GM12878 (cell line): ENCODE measurements around the gene TMEM127. TPM values are rescaled to one million over a fixed set of nuclear protein-coding genes. Genes with fewer than 3 reads are reported as not detected.

Experiments
- ASH2L ChIP-seq: fragments of 300-600, 200-600 bp; sonication (generic); IDR thresholded peaks from 2 replicates; pipeline ENCODE4 v1.6.1; 2017; ENCODE audit warnings: low read depth, mild to moderate bottlenecking, borderline replicate concordance
- ATF7 ChIP-seq: fragments of 450-650 bp; IDR thresholded peaks from 2 replicates; pipeline ENCODE4 v1.6.1; 2016; ENCODE audit warnings: low read depth, mild to moderate bottlenecking
- CBFB ChIP-seq: IDR thresholded peaks from 2 replicates; pipeline ENCODE4 v1.6.1; 2016; ENCODE audit warnings: antibody characterized with exemption, low read depth
- CHD2 ChIP-seq: IDR thresholded peaks from 2 replicates; pipeline ENCODE4 v1.6.1; 2011; ENCODE audit warnings: low read depth, low read length, improper control_type of control experiment, borderline replicate concordance
- CTCF ChIP-seq, 3 experiments: IDR thresholded peaks in 2 of 3; conservative IDR thresholded peaks in 1 of 3; 2 replicates each; pipeline ENCODE4 v1.5.1; 2011; ENCODE audit warnings: low read depth in 3 of 3, low read length in 3 of 3, mild to moderate bottlenecking in 3 of 3, control low read depth in 2 of 3, moderate library complexity in 2 of 3, inconsistent platforms in 1 of 3, mixed read lengths in 1 of 3; ENCODE audit not compliant: control insufficient read depth in 2 of 3, insufficient read depth in 1 of 3; ENCODE audit errors: extremely low read depth in 1 of 3
- DPF2 ChIP-seq: fragments of 450-650 bp; IDR thresholded peaks from 2 replicates; pipeline ENCODE4 v1.6.1; 2017; ENCODE audit warnings: mild to moderate bottlenecking
- E2F4 ChIP-seq: IDR thresholded peaks from 2 replicates; pipeline ENCODE4 v1.6.1; 2012; ENCODE audit warnings: low read depth, low read length, improper control_type of control experiment
- HSF1 ChIP-seq: fragments of 150-350 bp; IDR thresholded peaks from 2 replicates; pipeline ENCODE4 v1.6.1; 2014; ENCODE audit warnings: mild to moderate bottlenecking, low read depth, low read length
- PAX5 ChIP-seq: IDR thresholded peaks from 2 replicates; pipeline ENCODE4 v1.6.1; 2011; ENCODE audit warnings: low read depth, low read length, borderline replicate concordance
- PML ChIP-seq: IDR thresholded peaks from 2 replicates; pipeline ENCODE4 v1.6.1; 2012; ENCODE audit warnings: low read length, inconsistent platforms
- RBBP5 ChIP-seq: fragments of 200-600 bp; sonication (generic); conservative IDR thresholded peaks from 2 replicates; pipeline ENCODE4 v1.6.1; 2016
- RELA ChIP-seq: fragments of 450-650 bp; IDR thresholded peaks from 2 replicates; pipeline ENCODE4 v1.8.0; 2014; ENCODE audit warnings: borderline replicate concordance; ENCODE audit not compliant: partially characterized antibody
- SMARCA5 ChIP-seq: fragments of 450-650 bp; IDR thresholded peaks from 2 replicates; pipeline ENCODE4 v1.6.1; 2017; ENCODE audit warnings: mild to moderate bottlenecking
- TCF12 ChIP-seq: IDR thresholded peaks from 2 replicates; pipeline ENCODE4 v1.6.1; 2011; ENCODE audit warnings: low read depth, mild to moderate bottlenecking, low read length
- YBX1 ChIP-seq: fragments of 450-650 bp; IDR thresholded peaks from 2 replicates; pipeline ENCODE4 v1.6.1; 2016; ENCODE audit warnings: antibody characterized with exemption
- YY1 ChIP-seq: IDR thresholded peaks from 2 replicates; pipeline ENCODE4 v1.6.1; 2011; ENCODE audit warnings: low read depth, mild to moderate bottlenecking, low read length
- ZBTB4 ChIP-seq: fragments of 450-650 bp; formaldehyde crosslinking; IDR thresholded peaks from 2 replicates; pipeline ENCODE4 v1.4.0; 2022; ENCODE audit warnings: mild to moderate bottlenecking, moderate library complexity
- ZNF592 ChIP-seq: fragments of 450-650 bp; IDR thresholded peaks from 2 replicates; pipeline ENCODE4 v1.6.1; 2017; ENCODE audit warnings: mild to moderate bottlenecking, moderate library complexity
- polyA plus RNA-seq, 11 experiments: library from polyadenylated mRNA; depleted of rRNA in 4 of 11; unstranded in 6 of 11; stranded (reverse) in 5 of 11; fragments of >200 nt; fragmentation: Nextera tagmentation in 4 of 11; fragmentation: Illumina TruSeq in 1 of 11; extraction: Ambion mirVana in 4 of 11; extraction: Trizol in 1 of 11; gene quantifications; 1 replicate in 1 of 11; 2 replicates in 10 of 11; pipeline versions ENCODE4 v1.2.1 to v1.2.3, GENCODE V29; 2011 to 2016; ENCODE audit warnings: inconsistent platforms in 2 of 11, missing spikeins in 2 of 11, low read depth in 1 of 11
- total RNA-seq, 4 experiments: library from RNA; depleted of rRNA in 3 of 4; stranded (reverse); fragments of >200 nt in 3 of 4; fragmentation: Illumina TruSeq in 1 of 4; extraction: Trizol in 1 of 4; gene quantifications; 2 replicates each; pipeline versions ENCODE4 v1.2.1 to v1.2.3, GENCODE V29; 2013 to 2021

TMEM127 gene
- total and polyA plus RNA-seq, 10 of the 15 experiments (the other 5 are each of a cell fraction or from before 2014, with no cell fraction given), result 2.6 to 27.2 (median 17.7) TPM

- TF ChIP-seq E2F4 (no peak), ASH2L (no peak), ZNF592 (no peak), PAX5 (no peak), YY1 (peak; percentile 51), CBFB (no peak), ZBTB4 (CRISPR knock-in tag) (no peak), PML (no peak), RELA (no peak), SMARCA5 (peak; percentile 70; the same call in 1 of the 2 replicates), CTCF (IDR thresholded peaks at IDR 0.05 in 2 of 3, conservative IDR thresholded peaks at IDR 0.05 in 1 of 3; ENCODE audit: control insufficient read depth in 2 of 3, extremely low read depth in 1 of 3, insufficient read depth in 1 of 3, low read depth in 3 of 3, low read length in 3 of 3) (no peak), CHD2 (no peak), RBBP5 (no peak), DPF2 (peak; percentile 63), HSF1 (no peak), TCF12 (no peak), YBX1 (no peak), ATF7 (peak; percentile 58; the same call in 1 of the 2 replicates)
These were observed 23.7 kb downstream of the TMEM127 start (continued) for GRCh38 chr2:96241900-96242611.
